IMR-90 (cell line): Measurements from ENCODE around the gene BCAP31. TPM values are rescaled to one million over a fixed set of nuclear protein-coding genes. Genes with fewer than 3 reads are reported as not detected.

Source experiments
- CEBPB ChIP-seq: IDR thresholded peaks from 2 replicates; pipeline ENCODE4 v1.6.1; 2012; ENCODE audit warnings: low read depth, low read length, improper control_type of control experiment
- polyA plus RNA-seq, 3 experiments: library from polyadenylated mRNA; depleted of rRNA; stranded (reverse); fragments of >200 nt; gene quantifications; 2 replicates each; pipeline ENCODE4 v1.2.3, GENCODE V29; 2012; ENCODE audit warnings: low replicate concordance in 1 of 3
- total RNA-seq: library from RNA; depleted of rRNA; stranded (reverse); fragments of >200 nt; gene quantifications from 2 replicates; pipeline ENCODE4 v1.2.3, GENCODE V29; 2012
- TF ChIP-seq, protein P1 (sequence below): conservative IDR thresholded peaks from 2 replicates; pipeline ENCODE4 v1.5.1; 2012; ENCODE audit warnings: mild to moderate bottlenecking, low read depth, low read length, improper control_type of control experiment

BCAP31 gene
- total and polyA plus RNA-seq, 2 of the 4 experiments (the other 2 are of a cell fraction) = 125 to 244 TPM

DNA sequence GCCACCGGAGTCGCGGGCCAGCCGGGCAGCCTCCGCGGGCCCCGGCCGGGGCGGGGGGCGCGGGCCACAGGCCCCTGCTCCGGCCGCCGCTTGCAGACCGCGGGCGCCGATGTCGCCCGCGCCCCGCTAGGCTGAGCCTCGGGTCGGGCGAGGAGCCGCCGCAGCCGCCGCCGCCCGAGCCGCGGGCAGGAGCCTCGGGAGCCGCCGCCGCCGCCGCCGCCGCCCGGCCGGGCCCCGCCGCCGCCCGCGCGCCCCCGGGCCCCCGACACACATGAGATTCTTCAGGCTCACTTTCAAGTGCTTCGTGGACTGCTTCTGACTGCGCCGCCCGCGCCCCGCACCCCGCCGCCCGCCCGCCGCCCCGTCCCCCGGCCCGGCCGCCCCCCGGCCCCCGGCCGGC is 36.1 kb downstream of the BCAP31 start (continued):
- TF ChIP-seq, protein P1, sequence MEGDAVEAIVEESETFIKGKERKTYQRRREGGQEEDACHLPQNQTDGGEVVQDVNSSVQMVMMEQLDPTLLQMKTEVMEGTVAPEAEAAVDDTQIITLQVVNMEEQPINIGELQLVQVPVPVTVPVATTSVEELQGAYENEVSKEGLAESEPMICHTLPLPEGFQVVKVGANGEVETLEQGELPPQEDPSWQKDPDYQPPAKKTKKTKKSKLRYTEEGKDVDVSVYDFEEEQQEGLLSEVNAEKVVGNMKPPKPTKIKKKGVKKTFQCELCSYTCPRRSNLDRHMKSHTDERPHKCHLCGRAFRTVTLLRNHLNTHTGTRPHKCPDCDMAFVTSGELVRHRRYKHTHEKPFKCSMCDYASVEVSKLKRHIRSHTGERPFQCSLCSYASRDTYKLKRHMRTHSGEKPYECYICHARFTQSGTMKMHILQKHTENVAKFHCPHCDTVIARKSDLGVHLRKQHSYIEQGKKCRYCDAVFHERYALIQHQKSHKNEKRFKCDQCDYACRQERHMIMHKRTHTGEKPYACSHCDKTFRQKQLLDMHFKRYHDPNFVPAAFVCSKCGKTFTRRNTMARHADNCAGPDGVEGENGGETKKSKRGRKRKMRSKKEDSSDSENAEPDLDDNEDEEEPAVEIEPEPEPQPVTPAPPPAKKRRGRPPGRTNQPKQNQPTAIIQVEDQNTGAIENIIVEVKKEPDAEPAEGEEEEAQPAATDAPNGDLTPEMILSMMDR = no peak
- TF ChIP-seq CEBPB = no peak
